Peyer's patch (tissue), 4 donors: ENCODE data around the gene CPED1. TPM values are rescaled to one million over a fixed set of nuclear protein-coding genes. Genes with fewer than 3 reads are reported as not detected.

Source experiments
- DNase-seq, 3 donors: peaks; one replicate each; pipeline ENCODE4 v3.0.0-alpha.2; 2017 to 2019
- H3K27ac ChIP-seq, 4 donors: fragments of 200-600 bp; sonication (generic); one replicate each; pipeline ENCODE4 v1.5.1; 2016 to 2019
- H3K27me3 ChIP-seq, 2 donors: fragments of 200-600 bp; sonication (generic); one replicate each; pipeline ENCODE4 v1.5.1; 2019
- H3K36me3 ChIP-seq, 3 donors: fragments of 200-600 bp; sonication (generic); one replicate each; pipeline ENCODE4 v1.5.1; 2016 to 2019
- H3K4me1 ChIP-seq, 4 donors: fragments of 200-600 bp; sonication (generic); one replicate each; pipeline ENCODE4 v1.5.1; 2016 to 2019
- H3K4me3 ChIP-seq, 4 donors: fragments of 200-600 bp; sonication (generic); 1 replicate in 3 of 4; 2 replicates in 1 of 4; pipeline ENCODE4 v1.5.1; 2016 to 2019; ENCODE audit warnings: mild to moderate bottlenecking in 1 of 4
- H3K9me3 ChIP-seq, 4 donors: fragments of 200-600 bp; sonication (generic); one replicate each; pipeline ENCODE4 v1.5.1; 2016 to 2019; ENCODE audit warnings: mild to moderate bottlenecking in 1 of 4
- CTCF ChIP-seq, 6 experiments: fragments of 450-650 bp in 4 of 6; fragments of 200-600 bp in 2 of 6; sonication (generic) in 1 of 6; IDR thresholded peaks; one replicate each; pipeline ENCODE4 v1.5.1; 2017 to 2019; ENCODE audit warnings: antibody characterized with exemption in 6 of 6, mild to moderate bottlenecking in 3 of 6, moderate library complexity in 1 of 6
- POLR2A ChIP-seq, 2 donors: fragments of 450-650 bp; IDR thresholded peaks; one replicate each; pipeline ENCODE4 v1.5.1; 2017; ENCODE audit warnings: antibody characterized with exemption in 2 of 2, mild to moderate bottlenecking in 2 of 2, moderate library complexity in 2 of 2
- total RNA-seq, 4 donors: library from RNA; depleted of rRNA; stranded (reverse); fragments of >200 nt; gene quantifications; one replicate each; pipeline ENCODE4 v1.1.0, GENCODE V29; 2016

The CPED1 gene
- total RNA-seq, 4 donors from 2014 or later: 4.4 to 50.3 (median 8.5) TPM

- TF ChIP-seq CTCF (IDR thresholded peaks at IDR 0.05) (no peak), POLR2A (IDR thresholded peaks at IDR 0.05) (no peak)
- DNase-seq: no peak
- H3K36me3 ChIP-seq: no peaks in the 10 kb centered on the region
Measured at GRCh38 chr7:121037957-121038716, 49.6 kb downstream of the CPED1 start.

GRCh38 chr7:121038717-121039509, 50.4 kb downstream of the CPED1 start:
- Histone ChIP-seq H3K36me3 (no peaks in the 10 kb centered on the region), H3K9me3 (no peaks in the 10 kb centered on the region)

More at GRCh38 chr7:121037957-121038716, 49.6 kb downstream of the CPED1 start:
- no peak overlapping the region for H3K4me3 ChIP-seq
- no peak overlapping the region for H3K27ac ChIP-seq
- H3K27me3 ChIP-seq: no peaks in the 10 kb centered on the region
- H3K9me3 ChIP-seq: no peaks in the 10 kb centered on the region
- no peaks in the 10 kb centered on the region for H3K4me1 ChIP-seq

DNA sequence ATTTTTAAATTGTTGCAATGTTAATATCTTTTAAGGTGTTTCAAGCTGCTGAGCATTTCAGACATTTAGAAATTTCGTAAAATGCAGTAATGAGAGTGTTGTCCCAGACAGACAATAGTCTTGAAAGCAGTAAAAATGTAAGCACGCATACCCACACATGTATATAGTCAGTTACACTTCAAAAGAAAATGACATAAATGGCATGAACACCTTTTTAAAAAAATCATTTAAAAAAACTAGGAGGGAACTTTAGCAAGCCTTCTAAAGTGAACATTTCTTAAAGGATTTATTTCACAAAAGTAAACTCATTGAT, 51.0 kb downstream of the CPED1 start:
- H3K36me3 ChIP-seq: no peaks in the 10 kb centered on the region
- TF ChIP-seq POLR2A (IDR thresholded peaks at IDR 0.05): no peak
- no peak for TF ChIP-seq CTCF (IDR thresholded peaks at IDR 0.05)
- DNase-seq: no peak
- H3K4me3 ChIP-seq: no peak overlapping the region
- H3K4me1 ChIP-seq: no peaks in the 10 kb centered on the region
- no peak overlapping the region for H3K27ac ChIP-seq
- no peaks in the 10 kb centered on the region for H3K9me3 ChIP-seq
- H3K27me3 ChIP-seq: no peaks in the 10 kb centered on the region

More at GRCh38 chr7:121038717-121039509, 50.4 kb downstream of the CPED1 start:
- Histone ChIP-seq H3K4me3 (no peak overlapping the region), H3K4me1 (no peaks in the 10 kb centered on the region), H3K27me3 (no peaks in the 10 kb centered on the region), H3K27ac (no peak overlapping the region)
- TF ChIP-seq CTCF (IDR thresholded peaks at IDR 0.05) (no peak), POLR2A (IDR thresholded peaks at IDR 0.05) (no peak)
- no peak for DNase-seq

DNA sequence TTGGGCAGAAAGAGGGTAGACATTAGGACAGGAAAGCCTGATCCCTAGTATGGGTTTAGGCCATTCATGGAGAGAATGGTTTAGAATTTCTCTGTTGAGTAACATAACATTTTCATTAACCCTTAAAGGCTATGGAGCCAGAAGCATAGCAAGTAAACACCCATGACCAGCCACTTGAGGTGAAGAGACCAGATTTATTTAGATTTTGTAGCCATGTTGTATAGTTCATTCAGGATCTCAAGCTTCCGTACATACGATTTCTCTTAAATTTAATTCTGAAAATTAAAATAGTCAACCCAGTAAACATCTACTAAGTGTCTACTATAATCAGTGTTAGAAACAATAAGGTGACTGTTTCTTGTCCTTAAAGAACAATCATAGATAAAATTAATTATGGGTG, 51.5 kb downstream of the CPED1 start:
- no peak for DNase-seq
- H3K4me1 ChIP-seq: no peaks in the 10 kb centered on the region
- H3K36me3 ChIP-seq: no peaks in the 10 kb centered on the region
- no peak overlapping the region for H3K27ac ChIP-seq
- no peak overlapping the region for H3K4me3 ChIP-seq
- no peak for TF ChIP-seq CTCF (IDR thresholded peaks at IDR 0.05)
- TF ChIP-seq POLR2A (IDR thresholded peaks at IDR 0.05): no peak
- no peaks in the 10 kb centered on the region for H3K27me3 ChIP-seq
- H3K9me3 ChIP-seq: no peaks in the 10 kb centered on the region

GRCh38 chr7:121041516-121042148, 53.1 kb downstream of the CPED1 start:
- Histone ChIP-seq H3K27ac (peak overlapping the region in 2 of 4 donors; percentile 10 to 35), H3K27me3 (no peaks in the 10 kb centered on the region), H3K36me3 (no peaks in the 10 kb centered on the region), H3K4me3 (no peak overlapping the region), H3K4me1 (no peaks in the 10 kb centered on the region), H3K9me3 (no peaks in the 10 kb centered on the region)
- DNase-seq: no peak
- no peak for TF ChIP-seq CTCF (IDR thresholded peaks at IDR 0.05)
- TF ChIP-seq POLR2A (IDR thresholded peaks at IDR 0.05): no peak
